Measurements from ENCODE around the gene GADD45A.

DNA sequence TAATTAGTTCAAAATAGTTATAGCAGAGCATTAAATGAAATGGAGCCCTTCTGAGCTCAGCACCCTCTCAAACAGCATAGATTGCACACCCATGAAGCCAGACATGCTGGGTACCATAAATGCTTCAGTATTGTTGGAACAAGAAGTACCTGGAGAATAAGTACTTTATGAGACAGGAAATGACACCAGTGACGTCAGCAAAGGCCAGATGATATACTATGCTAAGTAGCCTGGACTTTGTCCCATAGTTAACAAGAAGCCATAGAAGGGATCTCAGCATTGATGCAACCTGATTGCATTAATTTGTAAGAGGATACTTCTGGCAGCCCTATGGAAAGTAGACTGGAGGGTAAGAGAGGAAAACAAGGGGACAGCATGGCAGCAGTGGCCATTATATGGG is 16.3 kb upstream of the GADD45A start:
- TF ChIP-seq ZNF274 (IDR thresholded peaks at IDR 0.05; ENCODE audit: low read depth, low read length) (no peak), YY1 (IDR thresholded peaks at IDR 0.05; ENCODE audit: insufficient read depth, insufficient read length) (no peak), SUZ12 (IDR thresholded peaks at IDR 0.05; ENCODE audit: extremely low read depth, insufficient read depth, insufficient read length) (no peak)
